PC-9 (cell line): ENCODE data around the gene CCM2.

ENCODE experiments used
- EZH2 ChIP-seq: fragments of 200-600 bp; sonication (generic); IDR thresholded peaks from 2 replicates; pipeline ENCODE4 v1.8.0; 2017; ENCODE audit warnings: antibody characterized with exemption, low read depth
- TF ChIP-seq, protein P1 (sequence below): fragments of 200-600 bp; sonication (generic); conservative IDR thresholded peaks from 2 replicates; pipeline ENCODE4 v1.6.1; 2017; ENCODE audit warnings: mixed run types, antibody characterized with exemption, mild to moderate bottlenecking, moderate library complexity

DNA sequence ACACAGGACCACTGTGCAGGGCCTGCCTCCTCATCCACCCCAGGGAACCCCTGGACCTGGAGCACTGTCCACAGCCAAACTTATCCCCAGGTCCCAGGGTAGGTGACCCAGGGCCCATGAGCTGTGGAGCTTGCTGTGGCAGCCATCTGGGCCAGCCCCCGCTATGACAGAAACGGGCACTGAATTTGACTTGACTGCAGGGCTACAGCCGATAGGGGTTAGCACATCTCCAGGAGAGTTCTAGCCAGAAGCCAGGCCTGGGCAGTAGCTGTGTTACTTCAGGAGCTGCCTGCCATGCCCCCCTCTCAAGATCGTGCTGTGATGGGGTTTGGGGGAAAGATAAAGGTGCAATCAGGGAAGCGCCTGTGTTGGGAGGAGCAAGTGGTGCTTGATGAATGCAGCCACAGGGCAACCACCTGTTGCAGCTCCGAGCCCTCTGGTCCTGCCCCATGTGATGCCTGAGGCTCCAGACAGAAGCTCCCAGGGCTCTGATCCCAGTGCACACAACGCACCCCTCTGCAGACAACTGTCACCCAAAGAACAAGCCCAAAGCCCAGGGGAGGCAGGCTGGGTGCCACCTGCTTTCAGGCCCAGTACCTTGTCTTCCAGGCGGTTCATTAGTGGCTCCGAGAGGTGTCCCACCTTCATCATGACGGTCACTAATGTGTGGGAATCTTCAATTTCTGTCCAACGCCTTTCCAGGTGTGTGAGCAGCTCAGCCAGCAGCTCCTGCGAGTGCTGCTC lies 105.0 kb downstream of the CCM2 start:
- TF ChIP-seq, protein P1, sequence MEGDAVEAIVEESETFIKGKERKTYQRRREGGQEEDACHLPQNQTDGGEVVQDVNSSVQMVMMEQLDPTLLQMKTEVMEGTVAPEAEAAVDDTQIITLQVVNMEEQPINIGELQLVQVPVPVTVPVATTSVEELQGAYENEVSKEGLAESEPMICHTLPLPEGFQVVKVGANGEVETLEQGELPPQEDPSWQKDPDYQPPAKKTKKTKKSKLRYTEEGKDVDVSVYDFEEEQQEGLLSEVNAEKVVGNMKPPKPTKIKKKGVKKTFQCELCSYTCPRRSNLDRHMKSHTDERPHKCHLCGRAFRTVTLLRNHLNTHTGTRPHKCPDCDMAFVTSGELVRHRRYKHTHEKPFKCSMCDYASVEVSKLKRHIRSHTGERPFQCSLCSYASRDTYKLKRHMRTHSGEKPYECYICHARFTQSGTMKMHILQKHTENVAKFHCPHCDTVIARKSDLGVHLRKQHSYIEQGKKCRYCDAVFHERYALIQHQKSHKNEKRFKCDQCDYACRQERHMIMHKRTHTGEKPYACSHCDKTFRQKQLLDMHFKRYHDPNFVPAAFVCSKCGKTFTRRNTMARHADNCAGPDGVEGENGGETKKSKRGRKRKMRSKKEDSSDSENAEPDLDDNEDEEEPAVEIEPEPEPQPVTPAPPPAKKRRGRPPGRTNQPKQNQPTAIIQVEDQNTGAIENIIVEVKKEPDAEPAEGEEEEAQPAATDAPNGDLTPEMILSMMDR = no peak
- TF ChIP-seq EZH2 = no peak
